T-helper 1 cell treated with Interleukin-12 subunit alpha and Interleukin-12 subunit beta and Interleukin-4 antibody, amounts not matched to agents 30 μg/mL and 1 μg/mL, for 36 hours (primary cell): ENCODE results near the gene FNDC8.

Source experiments
- H3K27ac Mint-ChIP-seq: one replicate; pipeline ENCODE4 v1.8.0; 2021; ENCODE audit warnings: mild to moderate bottlenecking, mixed read lengths
- H3K27me3 Mint-ChIP-seq: one replicate; pipeline ENCODE4 v1.8.0; 2021; ENCODE audit warnings: low read depth, mixed read lengths
- H3K36me3 Mint-ChIP-seq: one replicate; pipeline ENCODE4 v1.8.0; 2021; ENCODE audit warnings: low read depth, mixed read lengths
- H3K4me1 Mint-ChIP-seq: one replicate; pipeline ENCODE4 v1.8.0; 2021; ENCODE audit warnings: low read depth, mixed read lengths
- H3K4me3 Mint-ChIP-seq: one replicate; pipeline ENCODE4 v1.8.0; 2021; ENCODE audit warnings: mild to moderate bottlenecking, moderate library complexity, mixed read lengths
- H3K9me3 Mint-ChIP-seq: one replicate; pipeline ENCODE4 v1.8.0; 2021; ENCODE audit warnings: mixed read lengths

The FNDC8 gene

GRCh38 chr17:35116845-35117244 lies 4.6 kb upstream of the FNDC8 start:
- Mint-ChIP-seq H3K4me1 (peaks cover 30% of the 10 kb centered on the region), H3K9me3 (no peaks in the 10 kb centered on the region), H3K4me3 (no peak overlapping the region), H3K27ac (peak overlapping the region; percentile 15), H3K36me3 (peaks cover 11% of the 10 kb centered on the region), H3K27me3 (no peaks in the 10 kb centered on the region)

- Mint-ChIP-seq H3K4me3 (peak overlapping the region; percentile 88), H3K4me1 (peaks cover 32% of the 10 kb centered on the region), H3K27ac (peak overlapping the region; percentile 82), H3K9me3 (no peaks in the 10 kb centered on the region), H3K27me3 (no peaks in the 10 kb centered on the region), H3K36me3 (peaks cover 10% of the 10 kb centered on the region)
These were observed 3.4 kb upstream of the FNDC8 start for GRCh38 chr17:35117984-35118383.

GRCh38 chr17:35119370-35120165 lies 1.8 kb upstream of the FNDC8 start, which contains the start of gene RAD51D:
Gene RAD51D, minus strand, starts transcription at chr17:35119860. Its CDS starts 247 bp downstream, at chr17:35119613.
- H3K4me3 Mint-ChIP-seq, result peak within 1 kb of the TSS; percentile 97
- peaks cover 32% of the 10 kb centered on the region for H3K4me1 Mint-ChIP-seq
- H3K27ac Mint-ChIP-seq, result peak within 1 kb of the TSS; percentile 94
- H3K27me3 Mint-ChIP-seq, result no peaks in the 10 kb centered on the region
- no peaks in the 10 kb centered on the region for H3K9me3 Mint-ChIP-seq
- H3K36me3 Mint-ChIP-seq, result peaks cover 10% of the 10 kb centered on the region

- H3K27me3 Mint-ChIP-seq, result no peaks in the 10 kb centered on the region
- H3K36me3 Mint-ChIP-seq, result peaks cover 7% of the 10 kb centered on the region
- H3K9me3 Mint-ChIP-seq, result no peaks in the 10 kb centered on the region
- H3K27ac Mint-ChIP-seq, result no peak overlapping the region
- peaks cover 5% of the 10 kb centered on the region for H3K4me1 Mint-ChIP-seq
- H3K4me3 Mint-ChIP-seq, result no peak overlapping the region
These were observed 6.5 kb downstream of the FNDC8 start for GRCh38 chr17:35127751-35128514.

- no peaks in the 10 kb centered on the region for H3K9me3 Mint-ChIP-seq
- H3K4me3 Mint-ChIP-seq, result no peak overlapping the region
- H3K36me3 Mint-ChIP-seq, result peaks cover 12% of the 10 kb centered on the region
- no peak overlapping the region for H3K27ac Mint-ChIP-seq
- no peaks in the 10 kb centered on the region for H3K27me3 Mint-ChIP-seq
- peaks cover 5% of the 10 kb centered on the region for H3K4me1 Mint-ChIP-seq
These were observed 7.9 kb downstream of the FNDC8 start for GRCh38 chr17:35129154-35129972.

GRCh38 chr17:35129973-35130351 lies 8.5 kb downstream of the FNDC8 start:
- Mint-ChIP-seq H3K4me1 (peaks cover 5% of the 10 kb centered on the region), H3K27ac (peak overlapping the region; percentile 62), H3K4me3 (no peak overlapping the region), H3K27me3 (no peaks in the 10 kb centered on the region), H3K36me3 (peaks cover 14% of the 10 kb centered on the region), H3K9me3 (no peaks in the 10 kb centered on the region)

GRCh38 chr17:35130392-35130791 lies 9.0 kb downstream of the FNDC8 start:
- Mint-ChIP-seq H3K36me3 (peaks cover 18% of the 10 kb centered on the region), H3K9me3 (no peaks in the 10 kb centered on the region), H3K27ac (no peak overlapping the region), H3K27me3 (no peaks in the 10 kb centered on the region), H3K4me1 (peaks cover 5% of the 10 kb centered on the region), H3K4me3 (no peak overlapping the region)

- Mint-ChIP-seq H3K4me3 (no peak overlapping the region), H3K27ac (no peak overlapping the region), H3K36me3 (peaks cover 23% of the 10 kb centered on the region)
These were observed 10.7 kb downstream of the FNDC8 start for GRCh38 chr17:35132099-35132498.

GRCh38 chr17:35132816-35133550 lies 11.6 kb downstream of the FNDC8 start:
- Mint-ChIP-seq H3K9me3 (no peaks in the 10 kb centered on the region), H3K27me3 (no peaks in the 10 kb centered on the region), H3K4me3 (no peak overlapping the region), H3K27ac (no peak overlapping the region), H3K36me3 (peaks cover 23% of the 10 kb centered on the region), H3K4me1 (peaks cover 5% of the 10 kb centered on the region)

More at GRCh38 chr17:35132099-35132498, 10.7 kb downstream of the FNDC8 start:
- Mint-ChIP-seq H3K4me1 (peaks cover 5% of the 10 kb centered on the region), H3K27me3 (no peaks in the 10 kb centered on the region), H3K9me3 (no peaks in the 10 kb centered on the region)

- H3K4me3 Mint-ChIP-seq, result no peak overlapping the region
- no peaks in the 10 kb centered on the region for H3K27me3 Mint-ChIP-seq
- no peak overlapping the region for H3K27ac Mint-ChIP-seq
- H3K9me3 Mint-ChIP-seq, result no peaks in the 10 kb centered on the region
- peaks cover 1% of the 10 kb centered on the region for H3K4me1 Mint-ChIP-seq
- H3K36me3 Mint-ChIP-seq, result peaks cover 28% of the 10 kb centered on the region
These were observed 13.9 kb downstream of the FNDC8 start for GRCh38 chr17:35135322-35135721.

GRCh38 chr17:35138218-35138617 lies 16.8 kb downstream of the FNDC8 start:
- H3K4me1 Mint-ChIP-seq, result peaks cover 9% of the 10 kb centered on the region
- H3K27me3 Mint-ChIP-seq, result no peaks in the 10 kb centered on the region
- H3K27ac Mint-ChIP-seq, result no peak overlapping the region
- H3K4me3 Mint-ChIP-seq, result no peak overlapping the region
- no peaks in the 10 kb centered on the region for H3K9me3 Mint-ChIP-seq
- peaks cover 23% of the 10 kb centered on the region for H3K36me3 Mint-ChIP-seq

- H3K9me3 Mint-ChIP-seq, result no peaks in the 10 kb centered on the region
- peaks cover 9% of the 10 kb centered on the region for H3K4me1 Mint-ChIP-seq
- H3K27ac Mint-ChIP-seq, result peak within 1 kb of the TSS; percentile 57
- H3K36me3 Mint-ChIP-seq, result peaks cover 7% of the 10 kb centered on the region
- H3K4me3 Mint-ChIP-seq, result peak within 1 kb of the TSS; percentile 81
- H3K27me3 Mint-ChIP-seq, result no peaks in the 10 kb centered on the region
These were observed 20.5 kb downstream of the FNDC8 start, which contains the start of gene NLE1 for GRCh38 chr17:35141681-35142466. Gene NLE1, minus strand, starts transcription at chr17:35142303. Its CDS starts 28 bp downstream, at chr17:35142275.

- no peaks in the 10 kb centered on the region for H3K9me3 Mint-ChIP-seq
- peak overlapping the region; percentile 57 for H3K27ac Mint-ChIP-seq
- peaks cover 9% of the 10 kb centered on the region for H3K4me1 Mint-ChIP-seq
- H3K36me3 Mint-ChIP-seq, result peaks cover 7% of the 10 kb centered on the region
- peak overlapping the region; percentile 81 for H3K4me3 Mint-ChIP-seq
- no peaks in the 10 kb centered on the region for H3K27me3 Mint-ChIP-seq
These were observed 21.0 kb downstream of the FNDC8 start for GRCh38 chr17:35142467-35142796.
